ENCODE data around the gene TRPC4. TPM values are rescaled to one million over a fixed set of nuclear protein-coding genes. Genes with fewer than 3 reads are reported as not detected.

The TRPC4 gene
- total and polyA plus RNA-seq, 12 donors = 0.24 to 22.5 (median 0.78) TPM

- H3K27me3 ChIP-seq = no peaks in the 10 kb centered on the region
- H3K36me3 ChIP-seq (replicated peaks in 1 of 2) = no peaks in the 10 kb centered on the region
- no peaks in the 10 kb centered on the region for H3K9me3 ChIP-seq (replicated peaks in 1 of 3)
- no peaks in the 10 kb centered on the region for H3K4me1 ChIP-seq (replicated peaks in 1 of 2)
- no peak overlapping the region for H3K27ac ChIP-seq
- 73 to 82% (median 76%) methylated on average over 4 of the region's 4 CpGs for WGBS, 4 donors
- intact Hi-C loops (cut with DNase I) = no loop called here
- H3K4me3 ChIP-seq = no peak overlapping the region
- no peak for DNase-seq
- TF ChIP-seq, protein P1, sequence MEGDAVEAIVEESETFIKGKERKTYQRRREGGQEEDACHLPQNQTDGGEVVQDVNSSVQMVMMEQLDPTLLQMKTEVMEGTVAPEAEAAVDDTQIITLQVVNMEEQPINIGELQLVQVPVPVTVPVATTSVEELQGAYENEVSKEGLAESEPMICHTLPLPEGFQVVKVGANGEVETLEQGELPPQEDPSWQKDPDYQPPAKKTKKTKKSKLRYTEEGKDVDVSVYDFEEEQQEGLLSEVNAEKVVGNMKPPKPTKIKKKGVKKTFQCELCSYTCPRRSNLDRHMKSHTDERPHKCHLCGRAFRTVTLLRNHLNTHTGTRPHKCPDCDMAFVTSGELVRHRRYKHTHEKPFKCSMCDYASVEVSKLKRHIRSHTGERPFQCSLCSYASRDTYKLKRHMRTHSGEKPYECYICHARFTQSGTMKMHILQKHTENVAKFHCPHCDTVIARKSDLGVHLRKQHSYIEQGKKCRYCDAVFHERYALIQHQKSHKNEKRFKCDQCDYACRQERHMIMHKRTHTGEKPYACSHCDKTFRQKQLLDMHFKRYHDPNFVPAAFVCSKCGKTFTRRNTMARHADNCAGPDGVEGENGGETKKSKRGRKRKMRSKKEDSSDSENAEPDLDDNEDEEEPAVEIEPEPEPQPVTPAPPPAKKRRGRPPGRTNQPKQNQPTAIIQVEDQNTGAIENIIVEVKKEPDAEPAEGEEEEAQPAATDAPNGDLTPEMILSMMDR (IDR thresholded peaks at IDR 0.05) = no peak
- no peak for TF ChIP-seq POLR2A (IDR thresholded peaks at IDR 0.05)
Measured at GRCh38 chr13:37835392-37835791, 34.2 kb downstream of the TRPC4 start.

DNA sequence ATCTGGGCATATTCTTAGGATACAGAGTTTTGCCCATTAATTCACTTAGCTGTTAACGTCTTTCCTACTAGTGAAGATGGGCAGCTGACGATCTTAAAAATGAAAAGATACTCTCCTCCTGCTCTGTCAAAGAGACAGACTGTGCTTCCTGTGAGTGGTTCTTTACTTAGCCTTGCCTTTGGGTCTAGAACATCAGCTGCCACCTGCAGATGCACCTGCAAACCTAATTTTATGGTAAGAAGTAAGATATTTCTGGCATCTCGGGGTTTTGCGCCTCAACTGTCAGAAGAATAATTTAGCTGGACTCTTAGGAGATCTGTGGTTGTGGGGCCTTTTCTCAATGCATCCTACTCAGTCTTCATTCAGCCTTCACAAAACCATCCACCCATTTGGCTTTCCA, 36.2 kb downstream of the TRPC4 start:
- TF ChIP-seq, protein P1 (IDR thresholded peaks at IDR 0.05) = no peak
- TF ChIP-seq POLR2A (IDR thresholded peaks at IDR 0.05) = no peak
- Histone ChIP-seq H3K4me1 (replicated peaks in 1 of 2) (no peaks in the 10 kb centered on the region), H3K36me3 (replicated peaks in 1 of 2) (no peaks in the 10 kb centered on the region), H3K4me3 (no peak overlapping the region), H3K27ac (no peak overlapping the region), H3K27me3 (no peaks in the 10 kb centered on the region), H3K9me3 (replicated peaks in 1 of 3) (no peaks in the 10 kb centered on the region)
- intact Hi-C loops (cut with DNase I) = no loop called here
- no peak for DNase-seq
- 50 to 68% (median 61%) methylated on average over 4 of the region's 4 CpGs for WGBS, 4 donors

DNA sequence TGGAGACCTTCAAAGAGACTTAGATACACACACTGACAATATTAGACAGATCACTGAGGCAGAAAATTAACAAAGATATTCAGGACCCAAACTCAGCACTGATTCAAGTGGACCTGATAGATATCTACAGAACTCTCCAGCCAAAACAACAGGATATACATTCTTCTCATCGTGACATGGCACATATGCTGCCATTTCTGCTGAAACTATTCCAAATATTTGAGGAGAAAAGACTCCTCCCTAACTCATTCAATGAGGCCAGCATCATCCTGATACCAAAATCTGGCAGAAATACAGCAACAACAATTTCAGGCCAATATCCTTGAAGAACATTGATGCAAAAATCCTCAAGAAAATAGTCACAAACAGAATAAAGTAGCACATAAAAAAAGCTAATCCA, 53.3 kb downstream of the TRPC4 start:
- Histone ChIP-seq H3K4me3 (no peak overlapping the region), H3K9me3 (replicated peaks in 1 of 3) (no peaks in the 10 kb centered on the region), H3K27ac (no peak overlapping the region), H3K36me3 (replicated peaks in 1 of 2) (no peaks in the 10 kb centered on the region), H3K27me3 (no peaks in the 10 kb centered on the region), H3K4me1 (replicated peaks in 1 of 2) (no peaks in the 10 kb centered on the region)
- DNase-seq = no peak
- intact Hi-C loops (cut with DNase I) = no loop called here
- no peak for TF ChIP-seq POLR2A (IDR thresholded peaks at IDR 0.05)
- TF ChIP-seq, protein P1 (IDR thresholded peaks at IDR 0.05) = no peak
- WGBS, 4 donors = 41 to 64% (median 50%) methylated on average over 1 of the region's 1 CpG

GRCh38 chr13:37811441-37811840, 58.1 kb downstream of the TRPC4 start:
- WGBS, 4 donors = 35 to 56% (median 48%) methylated on average over 2 of the region's 2 CpGs

More at GRCh38 chr13:37811441-37811840, 58.1 kb downstream of the TRPC4 start:
- no peak for TF ChIP-seq POLR2A (IDR thresholded peaks at IDR 0.05)
- TF ChIP-seq, protein P1 (IDR thresholded peaks at IDR 0.05) = no peak
- H3K36me3 ChIP-seq (replicated peaks in 1 of 2) = no peaks in the 10 kb centered on the region
- intact Hi-C loops (cut with DNase I) = no loop called here
- no peak overlapping the region for H3K4me3 ChIP-seq
- no peaks in the 10 kb centered on the region for H3K4me1 ChIP-seq (replicated peaks in 1 of 2)
- no peaks in the 10 kb centered on the region for H3K9me3 ChIP-seq (replicated peaks in 1 of 3)
- DNase-seq = no peak
- H3K27ac ChIP-seq = no peak overlapping the region
- H3K27me3 ChIP-seq = no peaks in the 10 kb centered on the region

Measured in adrenal gland (tissue), 12 donors.